GM21825 (cell line): ENCODE results near the gene DHX29.
"Not testable (repeated sequence)": the region's sequence is repeated elsewhere in the genome, so short reads cannot be mapped to it uniquely, and the experiment has no call there.

ENCODE experiments used
- ATAC-seq: cut with Tn5 transposase; IDR thresholded peaks from one replicate; pipeline ENCODE4 v1.9.1; 2021; ENCODE audit warnings: mild to moderate bottlenecking, moderate library complexity; ENCODE audit not compliant: unreplicated experiment

Gene DHX29

DNA sequence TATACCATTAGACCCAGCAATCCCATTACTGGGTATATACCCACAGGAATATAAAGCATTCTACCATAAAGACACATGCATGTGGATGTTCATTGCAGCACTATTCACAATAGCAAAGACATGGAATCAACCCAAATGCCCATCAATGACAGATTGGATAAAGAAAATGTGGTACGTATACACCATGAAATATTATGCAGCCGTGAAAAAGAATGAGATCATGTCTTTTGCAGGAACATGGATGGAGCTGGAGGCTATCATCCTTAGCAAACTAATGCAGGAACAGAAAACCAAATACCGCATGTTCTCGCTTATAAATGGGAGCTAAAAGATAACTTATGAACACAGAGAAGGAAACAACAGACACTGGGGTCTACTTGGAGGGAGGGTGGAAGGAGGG is 10.7 kb upstream of the DHX29 start:
- not testable (repeated sequence) for ATAC-seq

- ATAC-seq: no peak
Observed at GRCh38 chr5:55316837-55317236, 9.3 kb upstream of the DHX29 start.

GRCh38 chr5:55316289-55316688 is 8.8 kb upstream of the DHX29 start:
- ATAC-seq: no peak

DNA sequence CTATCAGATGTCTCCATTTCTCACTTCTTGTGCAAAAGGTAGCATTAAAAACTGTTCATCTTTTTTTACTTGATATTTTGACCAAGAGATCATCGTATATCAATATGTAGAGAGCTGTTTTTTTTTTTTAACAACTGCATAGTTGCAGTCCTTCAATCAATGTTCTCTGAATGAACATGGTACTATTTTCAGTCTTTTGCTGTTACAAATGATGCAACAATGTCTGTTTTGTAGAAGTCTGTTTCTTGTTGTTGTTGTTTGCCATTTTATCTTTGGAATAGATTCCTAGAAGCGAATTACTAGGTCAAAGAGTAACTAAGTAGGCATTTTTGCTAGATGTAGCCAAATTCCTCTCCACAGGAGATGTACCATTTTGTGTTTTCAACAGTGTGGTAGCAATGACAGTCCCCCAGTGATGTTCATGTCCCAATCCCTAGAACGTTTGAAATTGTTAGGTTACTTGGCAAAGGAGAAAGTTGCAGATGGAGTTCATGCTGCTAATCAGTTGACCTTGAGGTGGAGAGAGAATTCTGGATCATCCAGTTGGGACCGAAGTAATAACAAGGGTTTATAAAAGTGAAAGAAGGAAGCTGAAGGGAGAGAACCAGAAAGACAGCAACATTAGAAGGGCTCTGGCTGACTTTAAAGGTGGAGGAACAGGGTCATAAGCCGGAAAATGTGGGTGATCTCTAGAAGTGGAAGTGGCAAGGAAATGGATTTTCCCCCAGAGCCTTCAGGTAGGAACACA is 6.5 kb upstream of the DHX29 start:
- no peak for ATAC-seq

DNA sequence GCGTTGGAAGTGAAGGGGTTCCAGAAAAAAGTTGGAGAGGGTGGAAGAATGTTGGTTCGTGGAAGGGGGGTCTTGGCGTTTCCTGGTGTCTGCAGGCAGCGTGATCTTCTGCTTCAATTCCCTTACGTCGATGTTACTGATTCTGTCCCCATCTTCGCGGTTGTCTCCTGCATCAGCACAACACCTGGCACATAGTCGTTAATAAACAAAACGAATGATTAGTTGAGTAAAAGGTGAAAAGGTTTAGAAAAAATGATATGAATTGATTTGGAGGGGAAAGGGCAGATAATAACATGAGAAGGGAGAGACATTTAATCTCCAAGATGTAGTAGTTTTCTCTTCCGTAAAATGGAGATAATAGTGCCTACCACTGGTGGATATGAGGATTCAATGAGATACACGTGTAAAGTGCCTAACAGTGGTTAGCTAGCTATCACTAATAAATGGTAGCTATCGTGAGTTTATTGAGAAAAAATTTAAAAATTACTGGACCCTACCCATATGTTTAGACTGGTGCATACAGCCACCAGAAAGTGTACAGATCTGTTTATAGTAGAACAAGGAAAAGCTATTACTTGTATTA is 851 bp upstream of the DHX29 start:
- ATAC-seq: no peak

DNA sequence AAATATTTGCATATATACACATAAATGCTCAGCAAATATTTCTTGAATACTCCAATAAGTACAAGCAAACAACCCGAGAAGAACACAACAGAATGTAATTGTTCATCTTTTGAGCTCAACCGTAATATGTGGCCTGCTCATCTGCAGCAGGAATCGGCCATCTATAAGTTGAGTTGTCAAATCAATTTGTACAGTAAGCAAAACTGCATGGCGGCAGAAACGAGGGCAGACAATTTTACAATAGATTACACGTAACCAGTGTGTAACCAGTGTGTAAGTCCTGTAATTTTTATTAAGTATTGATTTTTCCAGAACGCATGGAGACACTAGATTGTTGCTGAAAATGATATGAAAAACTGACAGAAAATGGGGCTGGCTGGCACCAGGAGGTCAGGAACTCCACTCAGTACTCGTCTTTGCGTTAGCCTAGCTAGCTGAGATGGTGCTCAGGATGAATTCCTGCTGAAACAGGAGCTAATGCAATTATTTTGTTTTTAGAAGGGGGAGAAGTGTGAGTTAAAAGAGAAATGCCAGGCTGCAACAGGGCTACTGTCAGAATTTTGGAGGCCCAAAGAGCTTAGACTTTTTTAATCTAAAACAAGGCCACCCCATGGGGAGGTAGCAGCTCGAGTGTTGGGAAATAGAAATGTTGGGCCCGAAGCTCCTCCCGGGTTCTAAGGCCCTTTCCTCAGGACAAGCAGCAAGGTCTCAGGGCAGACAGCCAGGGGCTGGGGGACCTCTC is 682 bp downstream of the DHX29 start:
- ATAC-seq: no peak

DNA sequence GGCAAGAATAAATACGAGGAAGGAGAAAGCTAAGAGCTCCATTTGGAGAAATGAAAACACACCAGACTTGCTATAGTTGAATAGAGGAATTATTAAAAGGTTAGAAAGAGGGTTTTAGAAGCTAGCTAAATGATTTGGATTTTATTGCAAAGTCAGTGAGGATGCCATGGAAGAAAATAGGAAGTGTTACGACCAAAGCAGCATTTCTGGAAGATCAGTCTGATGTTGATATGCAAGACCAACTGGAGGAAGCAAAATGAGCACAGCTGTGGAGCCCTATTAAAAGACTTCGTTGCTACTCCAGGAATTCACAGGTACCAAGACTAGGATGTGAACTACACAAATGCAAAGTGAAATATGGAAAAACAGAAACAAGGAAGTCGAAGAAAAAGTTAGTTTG is 2.1 kb downstream of the DHX29 start:
- ATAC-seq: no peak

GRCh38 chr5:55304584-55304983 is 2.9 kb downstream of the DHX29 start:
- ATAC-seq: no peak

DNA sequence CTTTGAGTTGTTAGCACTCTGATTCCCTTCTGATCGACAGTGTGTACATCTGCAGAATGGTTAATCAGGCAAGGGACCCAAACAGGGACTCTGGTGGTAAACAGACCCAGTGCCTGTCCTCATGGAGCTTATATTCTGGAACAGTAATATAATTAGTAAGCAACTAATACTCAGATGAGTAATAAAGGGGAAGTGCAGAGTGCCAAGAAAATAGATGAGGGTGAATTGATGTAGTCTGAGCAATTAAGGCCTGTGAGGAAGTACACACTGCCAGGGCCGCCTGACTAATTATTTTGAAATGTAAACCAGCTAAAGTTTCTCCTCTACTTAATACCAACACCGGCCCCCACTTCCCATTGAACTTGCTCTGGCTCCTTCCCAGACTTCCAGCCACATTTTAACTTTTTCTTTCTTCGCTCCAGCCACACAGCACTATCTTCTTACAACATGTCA is 4.2 kb downstream of the DHX29 start:
- no peak for ATAC-seq

- ATAC-seq: no peak
Observed at GRCh38 chr5:55300890-55301289, 6.6 kb downstream of the DHX29 start.

DNA sequence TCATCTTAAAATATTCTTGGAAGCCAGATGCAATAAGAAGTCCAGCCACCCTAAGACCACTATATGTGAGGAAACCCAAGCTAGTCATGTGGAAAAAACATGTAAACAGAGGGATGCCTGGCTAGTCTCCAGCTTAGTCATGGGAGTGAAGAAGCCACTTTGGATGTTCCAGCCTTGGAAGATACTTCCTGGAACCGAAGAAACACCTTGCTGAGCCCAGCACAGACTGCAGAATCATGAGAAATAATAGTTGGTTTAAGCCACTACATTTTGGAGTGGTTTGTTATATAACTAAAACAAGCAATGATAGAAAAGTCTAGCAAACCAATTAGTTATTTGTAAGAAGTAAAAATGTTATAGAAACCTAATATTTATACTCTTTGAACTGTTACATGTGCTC is 12.6 kb downstream of the DHX29 start:
- ATAC-seq: no peak

- no peak for ATAC-seq
Observed at GRCh38 chr5:55290991-55291390, 16.5 kb downstream of the DHX29 start.

- no peak for ATAC-seq
Observed at GRCh38 chr5:55289808-55290207, 17.7 kb downstream of the DHX29 start.

GRCh38 chr5:55286411-55286933 is 21.0 kb downstream of the DHX29 start:
- no peak for ATAC-seq

GRCh38 chr5:55278778-55279177 is 28.7 kb downstream of the DHX29 start:
- ATAC-seq: no peak

DNA sequence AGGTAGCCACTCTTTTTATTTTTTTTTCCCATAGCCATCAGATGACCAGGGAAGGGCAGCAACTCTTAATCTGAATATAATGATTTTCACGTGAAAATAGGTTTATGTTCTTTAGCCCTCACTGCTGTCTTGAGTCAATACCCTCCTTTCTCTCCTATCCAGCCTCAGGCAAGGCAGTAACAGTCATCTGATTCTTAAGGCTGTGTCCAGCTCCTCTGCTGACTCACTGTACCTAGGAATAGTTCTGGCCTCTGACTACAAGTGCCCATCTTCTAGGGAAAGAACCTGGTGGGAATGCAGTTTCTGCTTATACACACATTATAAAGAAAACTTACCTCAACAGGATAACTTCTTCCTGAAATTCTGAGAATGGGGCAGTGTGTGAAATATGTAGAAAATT is 30.7 kb downstream of the DHX29 start:
- no peak for ATAC-seq

- ATAC-seq: no peak
Observed at GRCh38 chr5:55258339-55258738, 49.2 kb downstream of the DHX29 start.

DNA sequence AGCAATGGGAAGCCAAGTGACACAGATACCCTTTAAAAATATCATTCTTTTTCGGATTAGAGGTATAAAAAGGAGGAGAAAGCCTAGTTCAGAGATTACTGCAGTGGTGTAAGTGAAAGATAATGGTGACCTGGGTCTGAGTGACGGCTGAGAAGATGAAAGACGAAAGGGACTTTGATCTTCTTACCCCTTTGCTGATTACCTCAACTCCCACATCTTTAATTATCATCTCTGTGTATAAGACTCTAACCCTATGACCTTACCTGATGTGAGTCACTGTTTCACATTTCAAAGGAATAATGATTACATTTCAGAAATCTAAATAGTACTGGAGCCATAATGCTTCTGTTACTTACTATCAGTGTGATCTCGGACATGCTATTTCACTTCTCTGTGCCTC is 52.7 kb downstream of the DHX29 start:
- no peak for ATAC-seq

- no peak for ATAC-seq
Observed at GRCh38 chr5:55250064-55250463, 57.4 kb downstream of the DHX29 start.

DNA sequence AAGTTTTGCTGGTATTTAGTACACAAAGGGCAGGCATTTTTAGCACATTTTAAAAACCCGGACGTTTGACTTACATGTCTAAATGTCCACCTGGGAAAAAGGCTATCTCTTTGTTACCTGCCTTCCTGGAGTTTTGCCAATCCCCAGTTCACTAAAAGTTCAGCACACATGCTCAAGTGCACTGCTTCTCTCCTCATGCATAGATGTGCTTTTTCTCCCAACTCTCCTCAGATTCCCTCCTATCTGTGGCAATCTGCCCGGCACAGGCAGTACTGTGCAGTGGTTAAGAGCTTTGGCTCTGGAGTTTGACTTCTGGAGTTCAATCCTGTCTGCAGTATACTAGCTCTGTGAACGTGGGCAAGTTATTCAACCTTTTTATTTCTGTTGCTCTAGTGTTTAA is 65.7 kb downstream of the DHX29 start:
- ATAC-seq: no peak

GRCh38 chr5:55236800-55237199 is 70.7 kb downstream of the DHX29 start:
- no peak for ATAC-seq
